Retinal pigment epithelial cell (primary cell): ENCODE results near the gene GRIN3A.
"Not testable (repeated sequence)": the region's sequence is repeated elsewhere in the genome, so short reads cannot be mapped to it uniquely, and the experiment has no call there.

Experiments used
- DNase-seq: peaks from one replicate; pipeline ENCODE4 v3.0.0-alpha.2; 2010; ENCODE audit warnings: low read depth
- H3K4me3 ChIP-seq: 2 replicates; pipeline ENCODE4 v1.5.1; 2011; ENCODE audit warnings: mild to moderate bottlenecking, low read length, control low read depth, moderate library complexity
- CTCF ChIP-seq: conservative IDR thresholded peaks from 2 replicates; pipeline ENCODE4 v1.5.1; 2011; ENCODE audit warnings: low read depth, low read length, control low read depth, inconsistent platforms

GRIN3A gene

GRCh38 chr9:101739311-101739710, 864 bp upstream of the GRIN3A start:
- no peak for TF ChIP-seq CTCF
- no peak overlapping the region for H3K4me3 ChIP-seq
- no peak for DNase-seq

- TF ChIP-seq CTCF = no peak
- DNase-seq = no peak
Observed at GRCh38 chr9:101737705-101738565, 512 bp downstream of the GRIN3A start.

GRCh38 chr9:101737165-101737704, 1.2 kb downstream of the GRIN3A start:
- no peak for DNase-seq
- H3K4me3 ChIP-seq = peak overlapping the region; percentile 4

More at GRCh38 chr9:101737705-101738565, 512 bp downstream of the GRIN3A start:
- H3K4me3 ChIP-seq = peak overlapping the region; percentile 52

GRCh38 chr9:101736717-101737116, 1.7 kb downstream of the GRIN3A start:
- no peak for DNase-seq
- no peak for TF ChIP-seq CTCF
- H3K4me3 ChIP-seq = peak overlapping the region; percentile 4

More at GRCh38 chr9:101737165-101737704, 1.2 kb downstream of the GRIN3A start:
- TF ChIP-seq CTCF = no peak

GRCh38 chr9:101731429-101731828, 7.0 kb downstream of the GRIN3A start:
- no peak overlapping the region for H3K4me3 ChIP-seq
- no peak for TF ChIP-seq CTCF
- DNase-seq = no peak

- peak; percentile 65 for TF ChIP-seq CTCF
- H3K4me3 ChIP-seq = no peak overlapping the region
- no peak for DNase-seq
Observed at GRCh38 chr9:101727612-101728524, 10.6 kb downstream of the GRIN3A start.

GRCh38 chr9:101724271-101724670, 14.2 kb downstream of the GRIN3A start:
- DNase-seq, H3K4me3 ChIP-seq: not testable (repeated sequence)
